Endothelial cell of umbilical vein (primary cell): ENCODE data around the gene ITGA6. TPM values are rescaled to one million over a fixed set of nuclear protein-coding genes. Genes with fewer than 3 reads are reported as not detected.

Experiments used
- BruUV-seq: library from RNA; stranded (reverse); fragments of 400-500 nt; replicated peaks from 2 replicates; lab custom pipeline; 2021; lab: Mats Ljungman, UMichigan
- CTCF ChIA-PET: fragments of 300-600, 350-600 bp; sonication (Branson Sonifier 250); formaldehyde crosslinking; loops from one replicate; lab custom pipeline; 2021; ENCODE audit warnings: antibody characterized with exemption, inconsistent platforms; lab: Charles Lee
- POLR2A ChIA-PET: fragments of 300-600, 350-600 bp; sonication (Branson Sonifier 250); formaldehyde crosslinking; loops from one replicate; lab custom pipeline; 2021; ENCODE audit warnings: antibody characterized with exemption, inconsistent platforms; lab: Charles Lee
- DNase-seq: peaks from one replicate; pipeline ENCODE4 v3.0.0-alpha.2; 2011; ENCODE audit warnings: low read depth, low spot score
- FAIRE-seq: peaks from 2 replicates; lab custom pipeline; 2011; peaks lifted over from hg19 to GRCh38; lab: Jason Lieb, UNC
- H2AFZ ChIP-seq: 2 replicates; pipeline ENCODE4 v1.6.0; 2012; ENCODE audit warnings: low read depth, low read length, control low read depth, inconsistent platforms
- H3K27ac ChIP-seq: 2 replicates; pipeline ENCODE4 v1.5.1; 2011; ENCODE audit warnings: low read depth, mild to moderate bottlenecking, control low read depth, low read length, moderate library complexity; ENCODE audit not compliant: insufficient read depth
- H3K27me3 ChIP-seq, 2 experiments: 2 replicates each; pipeline versions ENCODE4 v1.6.0 to v1.6.1; 2011; ENCODE audit warnings: low read length in 2 of 2, mixed read lengths in 1 of 2; ENCODE audit not compliant: control insufficient read depth in 2 of 2, insufficient read depth in 2 of 2
- H3K36me3 ChIP-seq, 2 experiments: 2 replicates in 1 of 2; 3 replicates in 1 of 2; pipeline ENCODE4 v1.5.1; 2011; ENCODE audit warnings: low read length in 2 of 2, mild to moderate bottlenecking in 1 of 2, moderate library complexity in 1 of 2; ENCODE audit not compliant: control insufficient read depth in 2 of 2, insufficient read depth in 2 of 2; ENCODE audit errors: extremely low read depth in 1 of 2
- H3K4me1 ChIP-seq: 3 replicates; pipeline ENCODE4 v1.5.1; 2011; ENCODE audit warnings: mild to moderate bottlenecking, low read length; ENCODE audit not compliant: control insufficient read depth, insufficient read depth; ENCODE audit errors: extremely low read depth
- H3K4me2 ChIP-seq: 2 replicates; pipeline ENCODE4 v1.6.1; 2011; ENCODE audit warnings: low read length, control low read depth, mixed read lengths; ENCODE audit not compliant: insufficient read depth
- H3K4me3 ChIP-seq, 3 experiments: fragments of 200-600 bp in 1 of 3; sonication (generic), shearing (Covaris generic) in 1 of 3; replicated peaks in 1 of 3; 2 replicates each; pipeline ENCODE4 v1.5.1; 2011 to 2016; ENCODE audit warnings: control low read depth in 3 of 3, low read length in 3 of 3, mild to moderate bottlenecking in 2 of 3, inconsistent platforms in 1 of 3, low read depth in 1 of 3, moderate library complexity in 1 of 3; ENCODE audit not compliant: insufficient read depth in 1 of 3
- H3K79me2 ChIP-seq: 2 replicates; pipeline ENCODE4 v1.6.0; 2012; ENCODE audit warnings: low read length, inconsistent platforms; ENCODE audit not compliant: control insufficient read depth, insufficient read depth
- H3K9ac ChIP-seq: replicated peaks from 2 replicates; pipeline ENCODE3; 2011; ENCODE audit warnings: low read length, control low read depth; ENCODE audit not compliant: insufficient read depth; ENCODE audit errors: extremely low read depth
- H3K9me1 ChIP-seq: replicated peaks from 3 replicates; pipeline ENCODE4 v1.6.0; 2011; ENCODE audit warnings: mild to moderate bottlenecking, low read length; ENCODE audit not compliant: control insufficient read depth, insufficient read depth; ENCODE audit errors: extremely low read depth
- H3K9me3 ChIP-seq: replicated peaks from 2 replicates; pipeline ENCODE4 v1.5.1; 2012; ENCODE audit warnings: low read length, inconsistent platforms; ENCODE audit not compliant: control insufficient read depth, insufficient read depth
- H4K20me1 ChIP-seq: replicated peaks from 2 replicates; pipeline ENCODE3; 2011; ENCODE audit warnings: mild to moderate bottlenecking, low read length; ENCODE audit not compliant: control insufficient read depth, insufficient read depth; ENCODE audit errors: extremely low read depth
- EZH2 ChIP-seq: IDR thresholded peaks from 2 replicates; pipeline ENCODE4 v1.6.1; 2012; ENCODE audit warnings: borderline replicate concordance, low read depth, mild to moderate bottlenecking, moderate library complexity, low read length, inconsistent platforms; ENCODE audit not compliant: severe bottlenecking
- FOS ChIP-seq: IDR thresholded peaks from 2 replicates; pipeline ENCODE4 v1.6.1; 2011; ENCODE audit warnings: mild to moderate bottlenecking, low read length, moderate library complexity, borderline replicate concordance; ENCODE audit not compliant: insufficient read depth
- GATA2 ChIP-seq: IDR thresholded peaks from 2 replicates; pipeline ENCODE4 v1.7.0; 2011; ENCODE audit warnings: low read depth, mild to moderate bottlenecking, moderate library complexity, mixed read lengths, low read length; ENCODE audit not compliant: insufficient read length, insufficient read depth
- JUN ChIP-seq: IDR thresholded peaks from 2 replicates; pipeline ENCODE4 v1.6.1; 2011; ENCODE audit warnings: borderline replicate concordance, low read depth; ENCODE audit not compliant: insufficient read length, insufficient read depth
- MYC ChIP-seq: IDR thresholded peaks from one replicate; pipeline ENCODE4 v1.6.1; 2011; ENCODE audit warnings: mild to moderate bottlenecking, low read depth, low read length
- POLR2A ChIP-seq: IDR thresholded peaks from 2 replicates; pipeline ENCODE4 v1.6.1; 2012; ENCODE audit warnings: low read depth, mild to moderate bottlenecking, control low read depth, low read length
- POLR2AphosphoS5 ChIP-seq: IDR thresholded peaks from 2 replicates; pipeline ENCODE4 v1.6.1; 2012; ENCODE audit warnings: low read depth, mild to moderate bottlenecking, control low read depth, low read length, moderate library complexity; ENCODE audit not compliant: insufficient read depth
- dilution Hi-C: fragments of 300-500 bp; cut with MboI; formaldehyde crosslinking; loops from one replicate; pipeline ENCODE4 v1.15.0; 2019; ENCODE audit warnings: low sequenced_read_pairs; ENCODE audit not compliant: extremely low pct_ligation_motif_present
- intact Hi-C: fragments of 100-400 bp; cut with micrococcal nuclease; formaldehyde crosslinking; loops from one replicate; pipeline ENCODE4 v1.10.0; 2022
- polyA plus RNA-seq, 4 experiments: library from polyadenylated mRNA; depleted of rRNA in 3 of 4; stranded (reverse) in 3 of 4; unstranded in 1 of 4; fragments of >200 nt; gene quantifications; 2 replicates each; pipeline versions ENCODE4 v1.2.1 to v1.2.3, GENCODE V29; 2011 to 2012; ENCODE audit warnings: missing spikeins in 1 of 4
- total RNA-seq: library from RNA; stranded (reverse); gene quantifications from 2 replicates; pipeline ENCODE4 v1.2.3, GENCODE V29; 2021
- TF ChIP-seq, protein P1 (sequence below): IDR thresholded peaks from 2 replicates; pipeline ENCODE4 v1.6.1; 2011; ENCODE audit not compliant: insufficient read depth, insufficient read length
- TF ChIP-seq, protein P2 (sequence below), 2 donors: IDR thresholded peaks; 1 replicate in 1 of 2; 2 replicates in 1 of 2; pipeline ENCODE4 v1.5.1; 2011; ENCODE audit warnings: low read length in 2 of 2, mild to moderate bottlenecking in 2 of 2, moderate library complexity in 2 of 2, control low read depth in 1 of 2, inconsistent platforms in 1 of 2, low read depth in 1 of 2; ENCODE audit not compliant: insufficient read depth in 1 of 2; ENCODE audit errors: extremely low read depth in 1 of 2

The ITGA6 gene
- total and polyA plus RNA-seq, 2 donors (not counting 3 experiments of a cell fraction or from before 2014, with no cell fraction given), result 24.9 to 208 TPM

DNA sequence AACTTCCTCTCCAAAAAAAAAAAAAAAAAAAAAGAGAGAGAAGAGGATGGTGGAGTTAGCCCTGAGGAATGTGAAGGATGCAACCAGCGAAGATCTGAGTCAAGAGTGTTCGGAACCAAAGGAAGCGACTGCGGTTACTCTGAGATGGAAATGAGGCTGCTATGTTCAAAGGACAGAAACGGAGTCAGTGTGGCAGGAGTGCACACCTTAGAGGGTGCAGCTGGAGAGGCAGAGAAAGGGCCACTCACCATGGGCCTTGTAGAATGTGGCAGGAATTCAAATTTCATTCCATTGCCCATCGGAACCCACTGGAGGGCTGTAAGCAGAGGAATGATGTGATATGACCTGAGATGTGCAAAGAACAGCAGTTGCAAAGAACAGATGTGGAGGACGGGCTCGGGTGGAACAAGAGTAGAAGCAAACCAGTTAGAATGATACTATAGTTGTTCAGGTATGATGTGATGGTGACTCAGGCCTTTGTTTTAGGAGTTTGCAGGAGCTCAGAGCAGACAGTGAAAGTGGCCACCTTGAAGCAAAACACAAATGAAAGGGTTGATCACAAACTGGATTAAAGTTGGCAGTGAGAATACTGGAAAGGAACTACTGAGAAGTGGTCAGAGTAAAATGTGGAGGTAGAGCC is 22.6 kb downstream of the ITGA6 start:
- no peak overlapping the region for H3K9ac ChIP-seq
- no peak overlapping the region for H3K4me3 ChIP-seq
- no peak overlapping the region for H3K4me2 ChIP-seq
- ChIA-PET POLR2A (no interaction called here), CTCF (interaction anchor here (1.3 kb wide), 1 partner anchor 278 kb away, joined by 3 read pairs; no protein-coding TSS in a partner anchor)
- peaks cover 73% of the 10 kb centered on the region for H3K79me2 ChIP-seq
- no peaks in the 10 kb centered on the region for H3K9me1 ChIP-seq
- DNase-seq, result no peak
- intact Hi-C loops, result no loop called here
- no peak for FAIRE-seq
- no peak overlapping the region for H3K27ac ChIP-seq
- BruUV-seq, result no TSS peak
- peaks cover 17% of the 10 kb centered on the region for H3K4me1 ChIP-seq
- no peaks in the 10 kb centered on the region for H3K9me3 ChIP-seq
- H3K27me3 ChIP-seq, result no peaks in the 10 kb centered on the region
- TF ChIP-seq GATA2, result no peak
- TF ChIP-seq, protein P1, sequence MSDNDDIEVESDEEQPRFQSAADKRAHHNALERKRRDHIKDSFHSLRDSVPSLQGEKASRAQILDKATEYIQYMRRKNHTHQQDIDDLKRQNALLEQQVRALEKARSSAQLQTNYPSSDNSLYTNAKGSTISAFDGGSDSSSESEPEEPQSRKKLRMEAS, result no peak
- TF ChIP-seq FOS, result no peak
- TF ChIP-seq EZH2, result no peak
- TF ChIP-seq, protein P2, sequence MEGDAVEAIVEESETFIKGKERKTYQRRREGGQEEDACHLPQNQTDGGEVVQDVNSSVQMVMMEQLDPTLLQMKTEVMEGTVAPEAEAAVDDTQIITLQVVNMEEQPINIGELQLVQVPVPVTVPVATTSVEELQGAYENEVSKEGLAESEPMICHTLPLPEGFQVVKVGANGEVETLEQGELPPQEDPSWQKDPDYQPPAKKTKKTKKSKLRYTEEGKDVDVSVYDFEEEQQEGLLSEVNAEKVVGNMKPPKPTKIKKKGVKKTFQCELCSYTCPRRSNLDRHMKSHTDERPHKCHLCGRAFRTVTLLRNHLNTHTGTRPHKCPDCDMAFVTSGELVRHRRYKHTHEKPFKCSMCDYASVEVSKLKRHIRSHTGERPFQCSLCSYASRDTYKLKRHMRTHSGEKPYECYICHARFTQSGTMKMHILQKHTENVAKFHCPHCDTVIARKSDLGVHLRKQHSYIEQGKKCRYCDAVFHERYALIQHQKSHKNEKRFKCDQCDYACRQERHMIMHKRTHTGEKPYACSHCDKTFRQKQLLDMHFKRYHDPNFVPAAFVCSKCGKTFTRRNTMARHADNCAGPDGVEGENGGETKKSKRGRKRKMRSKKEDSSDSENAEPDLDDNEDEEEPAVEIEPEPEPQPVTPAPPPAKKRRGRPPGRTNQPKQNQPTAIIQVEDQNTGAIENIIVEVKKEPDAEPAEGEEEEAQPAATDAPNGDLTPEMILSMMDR (IDR thresholded peaks at IDR 0.05; ENCODE audit: extremely low read depth in 1 of 2, insufficient read depth in 1 of 2, low read depth in 1 of 2, low read length in 2 of 2), result no peak
- no peak for TF ChIP-seq JUN
- TF ChIP-seq MYC, result no peak
- no peak for TF ChIP-seq POLR2AphosphoS5
- TF ChIP-seq POLR2A, result no peak
- dilution Hi-C loops, result loop anchor here (25.0 kb wide), 1 partner anchor 263 kb away; no protein-coding TSS in a partner anchor
- no peaks in the 10 kb centered on the region for H4K20me1 ChIP-seq
- H2AFZ ChIP-seq, result no peak overlapping the region
- no peaks in the 10 kb centered on the region for H3K36me3 ChIP-seq
